Fibroblast of mammary gland (primary cell): ENCODE data around the gene GDF15.

ENCODE experiments used
- DNase-seq: peaks from one replicate; pipeline ENCODE4 v3.0.0-alpha.2; 2010; ENCODE audit warnings: low read depth
- H3K4me3 ChIP-seq: 2 replicates; pipeline ENCODE4 v1.5.1; 2011; ENCODE audit warnings: low read depth, mild to moderate bottlenecking, low read length, moderate library complexity; ENCODE audit not compliant: control insufficient read depth
- TF ChIP-seq, protein P1 (sequence below): conservative IDR thresholded peaks from 2 replicates; pipeline ENCODE4 v1.5.1; 2011; ENCODE audit warnings: low read depth, low read length, inconsistent platforms; ENCODE audit not compliant: control insufficient read depth, insufficient read depth

GDF15 gene

DNA sequence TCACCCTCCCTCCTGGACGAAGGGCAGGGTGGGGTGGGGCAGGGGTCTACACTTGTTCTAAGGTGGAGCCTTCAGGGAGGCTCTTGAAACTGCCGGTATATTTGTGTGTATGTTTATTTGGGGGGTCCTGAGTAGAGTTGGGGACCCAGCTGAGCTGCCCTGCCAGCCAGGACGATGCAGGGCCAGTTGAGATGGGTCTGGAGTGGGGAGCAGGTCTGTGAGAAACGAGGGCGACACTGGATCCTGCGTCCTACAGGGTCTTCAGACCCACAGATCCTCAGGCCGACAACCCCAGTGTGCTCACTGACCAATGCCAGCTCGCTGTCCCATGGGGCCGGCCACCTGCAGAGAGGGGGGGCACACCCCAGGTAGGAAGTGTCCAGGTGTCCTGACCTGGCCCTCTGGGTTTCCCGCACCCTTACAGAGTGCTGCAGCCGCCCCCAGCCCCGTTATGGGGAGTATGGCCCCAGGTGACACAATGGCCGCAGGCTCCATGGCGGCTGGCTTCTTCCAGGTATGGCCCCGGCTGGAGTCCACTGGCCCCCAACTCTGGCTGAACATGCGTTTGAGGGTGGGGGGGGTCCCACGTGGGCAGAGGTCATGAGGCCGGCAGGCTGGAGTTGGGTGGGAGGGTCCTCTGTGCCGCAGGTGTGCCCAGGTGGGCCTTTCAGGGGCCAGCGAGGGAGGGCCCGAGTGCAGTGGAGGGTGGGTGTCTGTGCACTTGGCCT is 44.6 kb downstream of the GDF15 start:
- no peak for DNase-seq
- H3K4me3 ChIP-seq, result no peak overlapping the region
- TF ChIP-seq, protein P1, sequence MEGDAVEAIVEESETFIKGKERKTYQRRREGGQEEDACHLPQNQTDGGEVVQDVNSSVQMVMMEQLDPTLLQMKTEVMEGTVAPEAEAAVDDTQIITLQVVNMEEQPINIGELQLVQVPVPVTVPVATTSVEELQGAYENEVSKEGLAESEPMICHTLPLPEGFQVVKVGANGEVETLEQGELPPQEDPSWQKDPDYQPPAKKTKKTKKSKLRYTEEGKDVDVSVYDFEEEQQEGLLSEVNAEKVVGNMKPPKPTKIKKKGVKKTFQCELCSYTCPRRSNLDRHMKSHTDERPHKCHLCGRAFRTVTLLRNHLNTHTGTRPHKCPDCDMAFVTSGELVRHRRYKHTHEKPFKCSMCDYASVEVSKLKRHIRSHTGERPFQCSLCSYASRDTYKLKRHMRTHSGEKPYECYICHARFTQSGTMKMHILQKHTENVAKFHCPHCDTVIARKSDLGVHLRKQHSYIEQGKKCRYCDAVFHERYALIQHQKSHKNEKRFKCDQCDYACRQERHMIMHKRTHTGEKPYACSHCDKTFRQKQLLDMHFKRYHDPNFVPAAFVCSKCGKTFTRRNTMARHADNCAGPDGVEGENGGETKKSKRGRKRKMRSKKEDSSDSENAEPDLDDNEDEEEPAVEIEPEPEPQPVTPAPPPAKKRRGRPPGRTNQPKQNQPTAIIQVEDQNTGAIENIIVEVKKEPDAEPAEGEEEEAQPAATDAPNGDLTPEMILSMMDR, result no peak

DNA sequence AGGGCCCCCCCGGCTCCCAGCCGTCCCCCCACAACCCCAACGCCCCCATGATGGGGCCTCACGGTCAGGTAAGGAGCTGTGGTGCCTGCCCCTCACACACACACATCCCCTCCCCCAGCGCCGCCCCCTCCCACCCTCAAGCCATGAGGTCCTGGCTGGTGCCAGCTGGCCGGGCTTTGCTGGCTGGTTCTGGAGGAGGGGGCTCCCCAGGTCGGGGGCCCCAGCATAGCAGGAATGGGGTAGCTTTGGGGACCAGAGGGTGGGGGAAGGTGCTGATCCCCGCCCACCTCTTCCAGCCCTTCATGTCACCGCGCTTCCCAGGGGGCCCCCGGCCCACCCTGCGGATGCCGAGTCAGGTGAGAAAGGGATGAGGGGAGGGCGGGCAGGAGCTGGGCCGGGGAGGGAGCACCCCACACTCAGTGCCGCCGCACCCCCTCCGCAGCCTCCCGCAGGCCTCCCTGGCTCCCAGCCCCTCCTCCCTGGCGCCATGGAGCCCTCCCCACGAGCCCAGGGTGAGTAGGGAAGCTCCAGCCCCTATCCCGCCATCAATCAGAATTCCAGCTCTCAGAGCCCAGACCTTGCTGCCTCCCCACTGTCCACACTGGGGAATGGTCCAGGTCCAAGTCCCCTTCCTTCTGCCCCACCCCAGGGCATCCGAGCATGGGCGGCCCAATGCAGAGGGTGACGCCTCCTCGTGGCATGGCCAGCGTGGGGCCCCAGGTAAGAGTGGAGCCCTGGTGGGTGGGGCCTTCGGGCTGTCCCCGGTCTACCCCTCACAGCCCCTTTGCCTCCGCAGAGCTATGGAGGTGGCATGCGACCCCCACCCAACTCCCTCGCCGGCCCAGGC is 45.6 kb downstream of the GDF15 start:
- TF ChIP-seq, protein P1, result no peak
- no peak overlapping the region for H3K4me3 ChIP-seq
- no peak for DNase-seq

DNA sequence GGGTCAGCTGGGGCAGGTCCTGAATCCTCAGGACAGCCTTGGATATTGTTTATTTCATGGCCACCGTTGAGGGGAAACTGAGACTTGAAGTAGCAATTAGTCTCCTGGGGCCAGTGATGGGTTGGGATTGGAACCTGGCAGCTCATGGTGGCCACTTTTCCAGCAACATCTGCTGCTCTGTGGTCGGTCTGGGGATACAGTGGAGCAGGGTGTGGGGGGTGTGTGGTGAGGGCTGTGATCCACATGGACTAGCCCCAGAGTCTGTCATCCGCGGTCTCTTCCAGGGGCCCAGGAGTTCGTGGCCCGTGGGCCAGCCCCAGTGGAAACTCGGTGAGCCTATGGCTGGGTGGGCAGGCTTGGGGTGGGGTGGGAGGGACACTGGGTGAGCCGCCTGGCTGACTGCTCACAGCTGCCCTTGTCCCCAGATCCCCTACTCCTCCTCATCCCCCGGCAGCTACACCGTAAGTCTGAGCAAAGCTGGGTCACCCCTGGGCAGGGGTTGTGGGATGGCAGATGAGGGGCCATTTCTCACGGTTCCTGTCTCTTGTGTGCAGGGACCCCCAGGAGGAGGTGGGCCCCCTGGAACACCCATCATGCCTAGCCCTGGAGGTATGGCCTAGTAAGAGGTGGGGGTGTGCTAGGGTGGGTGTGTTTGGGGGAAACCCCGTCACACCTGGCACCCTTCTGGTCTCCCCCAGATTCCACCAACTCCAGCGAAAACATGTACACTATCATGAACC is 46.5 kb downstream of the GDF15 start:
- DNase-seq, result no peak
- TF ChIP-seq, protein P1, result no peak
- H3K4me3 ChIP-seq, result no peak overlapping the region

DNA sequence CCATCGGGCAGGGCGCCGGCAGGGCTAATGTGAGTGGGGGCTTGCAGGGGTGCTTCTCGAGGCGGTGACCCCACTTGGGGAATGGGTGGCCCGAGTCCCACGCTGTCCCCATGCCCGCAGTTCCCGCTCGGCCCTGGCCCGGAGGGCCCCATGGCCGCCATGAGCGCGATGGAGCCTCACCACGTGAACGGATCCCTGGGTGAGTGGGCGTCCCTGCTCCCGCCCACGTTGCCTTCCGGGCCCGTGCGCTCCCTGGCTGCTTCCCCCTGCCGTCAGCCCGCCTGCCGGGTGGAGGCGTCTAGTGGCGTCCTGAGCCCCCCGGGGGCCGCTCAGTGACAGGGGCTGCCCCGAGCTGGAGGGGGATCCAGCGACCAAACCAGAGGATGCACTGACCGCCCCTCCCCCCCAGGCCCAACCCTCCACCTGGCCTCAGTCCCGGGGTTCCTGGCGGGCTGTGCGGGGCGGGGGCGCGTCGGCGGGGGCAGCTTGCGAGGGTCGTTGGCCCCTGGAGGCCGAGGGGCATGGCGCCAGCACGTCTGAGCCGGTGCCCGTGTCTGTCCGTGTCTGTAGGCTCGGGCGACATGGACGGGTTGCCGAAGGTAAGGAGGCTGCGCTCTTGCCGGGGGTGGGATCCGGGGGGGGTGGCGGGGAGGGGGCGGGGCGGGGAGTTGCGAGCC is 47.2 kb downstream of the GDF15 start:
- H3K4me3 ChIP-seq, result peak overlapping the region; percentile 6
- DNase-seq, result no peak
- TF ChIP-seq, protein P1, result no peak

DNA sequence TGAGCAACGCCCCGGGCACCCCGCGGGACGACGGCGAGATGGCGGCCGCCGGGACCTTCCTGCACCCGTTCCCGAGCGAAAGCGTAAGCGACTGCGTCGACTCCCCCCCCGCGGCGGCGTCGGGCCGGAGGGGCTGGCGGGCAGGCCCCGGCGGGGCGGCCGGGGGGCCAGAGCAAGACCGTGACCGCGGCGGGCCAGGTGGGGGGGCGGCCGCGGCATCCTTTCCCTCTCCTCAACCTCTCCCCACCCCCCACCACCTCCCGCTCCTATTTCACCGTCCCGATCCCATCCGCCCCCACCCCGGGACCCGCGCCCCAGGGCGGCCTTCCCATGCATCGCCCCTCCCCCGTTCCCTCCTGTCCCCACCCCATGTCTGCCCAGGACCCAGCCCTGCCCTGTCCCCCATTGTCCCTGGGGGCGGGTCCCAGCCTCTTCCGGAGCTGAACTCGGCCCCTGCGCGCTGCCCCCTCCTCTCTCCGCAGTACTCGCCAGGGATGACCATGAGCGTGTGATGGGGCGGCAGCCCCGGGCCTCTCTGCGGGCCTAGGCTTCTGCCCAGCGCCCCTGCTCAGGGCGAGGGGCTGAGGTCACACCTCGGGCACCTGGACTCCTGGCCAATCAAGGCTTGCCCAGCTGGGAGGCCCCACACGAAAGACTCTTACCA is 47.9 kb downstream of the GDF15 start:
- H3K4me3 ChIP-seq, result no peak overlapping the region
- TF ChIP-seq, protein P1, result no peak
- no peak for DNase-seq
